NK-92 (cell line): ENCODE results near the gene C16orf92.
"Not testable (repeated sequence)": the region's sequence is repeated elsewhere in the genome, so short reads cannot be mapped to it uniquely, and the experiment has no call there.

Experiments used
- DNase-seq: peaks from one replicate; lab custom pipeline; 2025; ENCODE audit not compliant: unreplicated experiment; lab: John Stamatoyannopoulos, UW

Gene C16orf92

GRCh38 chr16:30003670-30004423 lies 19.2 kb upstream of the C16orf92 start:
- DNase-seq: no peak

DNA sequence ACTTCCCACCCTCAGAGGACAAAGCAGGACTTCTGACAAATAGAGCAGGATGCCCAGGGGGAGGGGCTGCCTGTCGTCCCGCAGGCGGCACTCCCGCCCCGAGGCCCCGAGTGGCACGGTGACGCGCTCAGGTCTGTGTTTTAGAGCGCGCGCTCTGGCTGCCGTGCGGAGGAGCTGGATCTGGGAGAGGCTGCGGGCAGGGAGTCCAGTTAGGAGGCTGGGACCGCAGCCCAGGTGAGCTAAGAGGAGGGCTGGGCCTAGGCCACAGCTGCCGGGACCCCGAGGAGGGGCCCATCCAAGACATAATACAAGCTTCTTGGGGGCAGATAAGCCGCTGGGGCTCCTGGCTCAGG lies 18.6 kb upstream of the C16orf92 start:
- no peak for DNase-seq

DNA sequence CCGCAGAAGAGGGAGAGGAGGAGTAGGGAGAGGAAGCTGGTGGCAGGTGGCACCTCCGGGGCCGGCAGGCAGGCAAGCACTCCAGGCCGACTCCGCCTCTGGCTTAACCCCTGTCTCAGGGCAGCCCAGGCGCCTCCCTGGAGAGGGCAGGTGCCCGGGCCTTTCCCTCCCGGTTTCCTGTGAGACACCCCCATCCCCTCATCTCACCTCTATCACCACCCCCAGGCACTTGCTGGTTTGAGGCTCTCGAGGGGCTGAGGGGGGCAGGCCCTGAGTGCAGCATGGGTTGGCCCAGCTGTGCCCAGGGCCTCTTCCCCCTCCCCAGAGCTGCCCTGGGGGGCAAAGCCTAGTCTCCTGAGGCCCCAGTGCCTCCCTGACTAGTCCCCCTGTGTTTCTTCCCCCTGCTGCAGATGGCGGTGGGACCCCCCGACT lies 18.2 kb upstream of the C16orf92 start:
- no peak for DNase-seq

GRCh38 chr16:30005341-30006094 lies 17.5 kb upstream of the C16orf92 start:
- DNase-seq: no peak

- no peak for DNase-seq
These were observed 16.9 kb upstream of the C16orf92 start for GRCh38 chr16:30006095-30006473.

DNA sequence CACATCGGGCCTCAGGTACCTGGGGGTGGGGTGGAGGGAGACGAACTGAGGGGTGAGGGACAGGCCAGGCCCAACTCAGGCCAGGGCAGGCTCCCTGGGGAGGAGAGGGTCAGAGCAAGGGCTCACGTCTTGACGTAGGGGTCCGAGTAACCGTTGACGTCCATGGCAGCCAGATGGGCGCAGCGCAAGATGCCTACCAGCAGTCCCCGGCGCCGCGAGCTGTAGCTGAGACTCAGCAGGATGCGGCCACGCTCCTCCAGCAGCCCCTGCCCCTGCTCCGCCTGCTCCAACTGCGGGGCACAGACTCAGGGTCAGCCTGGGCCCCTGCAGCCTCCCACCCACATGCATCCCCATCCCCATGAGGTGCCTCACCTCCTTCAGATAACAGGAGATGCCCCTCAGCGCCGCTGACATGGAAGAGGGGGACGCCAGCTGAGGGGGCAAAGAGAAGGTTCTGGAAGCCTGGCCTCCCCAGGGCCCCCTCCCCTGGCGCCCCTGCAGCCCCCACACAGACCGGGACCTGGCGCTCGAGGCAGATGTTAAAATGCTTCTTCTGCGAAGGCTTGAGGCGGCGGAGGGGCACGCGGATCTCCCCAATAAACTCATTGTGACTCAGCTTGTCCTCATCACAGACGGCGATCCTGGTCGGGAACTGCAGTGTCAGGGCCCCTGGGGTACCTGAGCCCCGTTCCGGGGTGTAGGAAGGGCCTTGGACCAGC lies 16.2 kb upstream of the C16orf92 start:
- no peak for DNase-seq

DNA sequence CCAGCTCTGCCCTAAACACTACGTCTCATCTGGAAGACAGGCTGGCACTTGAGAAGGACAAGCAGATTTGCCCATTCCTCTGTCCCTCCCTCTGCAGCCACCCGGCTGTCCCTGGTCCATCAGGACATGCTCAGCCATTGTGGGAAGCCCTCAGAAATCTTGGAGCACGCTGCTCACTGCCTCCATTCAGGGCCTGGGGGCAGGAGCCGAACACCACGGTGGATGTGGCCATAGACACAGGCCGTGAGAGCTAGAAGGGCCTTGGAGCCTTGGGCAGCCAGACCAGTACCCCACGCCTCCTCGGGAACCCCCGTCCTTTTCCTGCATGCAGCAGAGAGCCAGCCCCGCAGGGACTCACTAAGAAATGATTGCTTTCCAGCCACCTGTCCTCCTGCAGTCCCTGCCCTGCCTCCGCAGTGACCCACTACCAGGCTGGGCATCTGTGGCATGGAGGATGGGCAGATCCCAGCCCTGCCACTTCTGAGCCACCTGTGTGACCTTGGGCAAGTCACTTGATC lies 15.6 kb upstream of the C16orf92 start:
- no peak for DNase-seq

DNA sequence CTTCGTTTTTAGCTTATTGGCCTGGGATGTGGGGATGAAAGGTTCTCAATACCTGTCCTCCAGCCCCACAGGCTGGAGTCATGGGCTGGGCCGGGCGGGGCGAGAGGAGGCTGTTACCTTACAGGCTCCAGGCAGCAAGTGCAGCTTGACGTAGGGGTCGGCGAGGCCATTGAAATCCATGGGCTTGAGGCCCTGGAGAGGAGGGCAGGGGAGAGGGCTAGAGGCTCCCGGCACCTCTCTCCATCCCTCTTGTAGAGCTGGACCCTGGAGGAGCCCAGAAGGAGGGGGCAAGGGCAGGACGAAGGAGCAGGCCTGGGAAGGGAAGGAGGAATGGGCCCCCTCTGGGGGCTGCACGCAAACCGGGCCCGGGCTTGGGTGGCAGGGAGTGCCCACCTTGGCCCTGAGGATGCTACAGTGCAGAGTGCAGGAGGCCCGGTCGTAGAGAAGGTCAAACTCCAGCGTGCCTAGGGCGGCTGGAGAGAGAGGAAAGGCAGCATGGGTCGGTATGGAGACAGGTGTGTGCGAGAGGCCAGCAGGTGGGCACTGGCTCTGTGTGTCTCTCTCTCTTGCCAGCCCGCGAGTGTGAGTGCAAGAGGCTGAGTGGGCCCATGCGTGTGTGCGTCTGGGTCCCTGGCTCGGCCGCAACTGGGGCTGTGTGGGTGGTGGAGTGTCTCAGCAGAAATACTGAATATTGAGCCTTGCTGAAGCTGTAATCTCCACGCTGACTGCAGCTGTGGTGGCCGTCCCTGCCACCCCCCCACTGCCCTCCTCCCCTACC lies 13.7 kb upstream of the C16orf92 start:
- no peak for DNase-seq

GRCh38 chr16:30009990-30010843 lies 12.8 kb upstream of the C16orf92 start:
- no peak for DNase-seq

DNA sequence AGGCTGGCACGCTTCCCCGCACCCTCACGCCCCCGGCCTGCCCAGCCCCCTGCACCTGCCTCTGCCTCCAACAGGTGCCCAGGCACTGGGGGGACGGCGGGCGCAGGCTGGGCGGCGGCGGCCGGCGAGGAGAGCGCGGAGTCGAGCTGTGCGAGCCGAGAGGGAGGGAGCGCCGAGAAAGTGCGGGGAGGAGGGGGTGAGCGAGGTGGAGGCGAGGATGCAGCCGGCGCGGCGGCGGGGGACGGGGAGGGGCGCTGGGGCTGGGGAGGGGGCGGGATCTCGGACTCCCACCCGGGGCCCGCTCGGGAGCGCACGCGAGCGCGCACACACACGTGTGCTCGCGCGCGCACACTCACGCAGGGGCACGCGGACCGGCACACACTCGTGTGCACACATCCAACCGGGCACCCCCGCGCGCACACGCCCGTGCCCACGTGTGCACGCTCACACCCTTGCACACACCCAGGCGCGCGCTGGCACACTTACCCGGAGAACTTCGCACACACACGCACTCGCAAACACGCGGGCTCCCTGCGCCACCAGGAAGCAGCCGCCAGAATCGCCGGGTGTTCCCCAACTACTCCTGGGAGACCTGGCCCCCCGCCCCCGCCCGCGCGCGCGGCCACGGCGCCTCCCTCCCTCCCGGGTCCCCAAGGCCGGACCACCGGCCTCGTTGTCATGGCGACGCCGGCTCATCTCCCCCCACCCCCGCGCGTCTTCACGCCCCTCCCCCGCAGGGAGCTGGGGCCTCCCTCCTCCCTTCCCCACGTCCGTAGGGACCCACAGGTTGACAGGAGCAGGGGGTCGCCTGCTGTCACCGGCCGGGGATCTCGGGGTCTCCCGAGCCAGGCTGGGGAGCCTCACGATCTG lies 11.9 kb upstream of the C16orf92 start, which contains the start of gene DOC2A:
DOC2A (minus strand) TSS at position 184 of the 870 bp plus-strand sequence. CDS start 805 bp downstream, outside the sequence.
- DNase-seq: no peak

- DNase-seq: no peak
These were observed 11.1 kb upstream of the C16orf92 start for GRCh38 chr16:30011714-30012504.

GRCh38 chr16:30012598-30012997 lies 10.4 kb upstream of the C16orf92 start:
- DNase-seq: not testable (repeated sequence)

GRCh38 chr16:30015450-30015849 lies 7.5 kb upstream of the C16orf92 start:
- not testable (repeated sequence) for DNase-seq

DNA sequence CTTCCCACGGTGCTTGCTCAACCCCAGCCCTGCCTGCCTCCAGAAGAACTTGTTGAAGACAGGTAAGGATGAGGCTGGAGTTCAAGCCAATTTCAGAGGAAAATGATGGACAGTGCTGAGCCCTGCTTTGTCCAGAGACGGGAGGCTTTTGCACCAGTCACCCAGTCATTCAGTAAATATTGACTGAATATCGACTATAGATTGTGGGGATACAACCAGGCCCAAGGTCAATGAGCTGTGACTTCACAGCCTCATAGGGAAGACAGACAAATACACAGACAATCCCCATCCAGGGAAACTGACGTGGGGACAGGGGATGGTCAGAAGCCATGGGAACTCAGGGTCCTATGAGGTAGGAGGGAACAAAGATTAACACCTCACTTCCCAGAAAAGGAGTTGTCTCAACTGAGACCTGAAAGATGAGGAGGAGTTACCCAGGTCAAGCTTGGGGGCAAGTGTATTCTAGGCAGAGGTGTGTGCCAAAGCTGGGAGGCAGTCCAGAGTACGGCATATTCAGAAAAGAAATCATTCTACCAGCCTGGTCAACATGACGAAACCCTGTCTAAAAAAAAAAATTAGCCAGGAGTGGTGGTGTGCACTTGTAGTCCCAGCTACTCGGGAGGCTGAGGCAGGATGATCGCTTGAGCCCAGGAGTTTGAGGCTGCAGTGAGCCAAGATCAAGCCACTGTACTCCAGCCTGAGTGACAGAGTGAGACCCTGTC lies 6.3 kb upstream of the C16orf92 start:
- no peak for DNase-seq

GRCh38 chr16:30017277-30017656 lies 5.7 kb upstream of the C16orf92 start:
- no peak for DNase-seq

DNA sequence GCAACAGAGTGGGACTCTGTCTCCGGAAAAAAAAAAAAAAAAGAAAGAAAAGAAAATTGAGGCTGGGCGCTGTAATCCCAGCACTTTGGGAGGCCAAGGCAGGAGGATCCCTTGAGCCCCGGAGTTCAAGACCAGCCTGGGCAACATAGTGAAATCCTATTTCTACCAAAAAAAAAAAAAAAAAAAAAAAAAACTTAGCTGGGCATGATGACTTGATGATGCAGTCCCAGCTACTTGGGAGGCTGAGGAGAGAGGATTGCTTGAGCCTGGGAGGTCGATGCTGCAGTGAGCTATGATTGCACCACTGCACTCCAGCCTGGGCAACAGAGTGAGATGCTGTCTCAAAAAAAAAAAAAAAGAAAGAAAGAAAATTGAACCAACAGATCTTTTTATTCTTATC lies 5.1 kb upstream of the C16orf92 start:
- DNase-seq: not testable (repeated sequence)

- no peak for DNase-seq
These were observed 4.3 kb upstream of the C16orf92 start for GRCh38 chr16:30018731-30019158.
